ENCODE data around the gene SLC25A15. TPM values are rescaled to one million over a fixed set of nuclear protein-coding genes. Genes with fewer than 3 reads are reported as not detected.
"Not testable (repeated sequence)": the region's sequence is repeated elsewhere in the genome, so short reads cannot be mapped to it uniquely, and the experiment has no call there.

Gene SLC25A15
- total RNA-seq, 1 donor from 2014 or later = 5.5 TPM

- ATAC-seq = no peak
- intact Hi-C loops (cut with micrococcal nuclease) = no loop called here
Measured at GRCh38 chr13:40806241-40806640, 16.8 kb downstream of the SLC25A15 start.

GRCh38 chr13:40809471-40809870 is 20.1 kb downstream of the SLC25A15 start:
- intact Hi-C loops (cut with micrococcal nuclease) = no loop called here
- ATAC-seq (no peak), DNase-seq (no peak)

More at GRCh38 chr13:40806241-40806640, 16.8 kb downstream of the SLC25A15 start:
- DNase-seq = no peak

- DNase-seq (no peak), ATAC-seq (no peak)
- intact Hi-C loops (cut with micrococcal nuclease) = no loop called here
Measured at GRCh38 chr13:40812102-40812501, 22.7 kb downstream of the SLC25A15 start.

- intact Hi-C loops (cut with micrococcal nuclease) = no loop called here
- DNase-seq (no peak), ATAC-seq (no peak)
Measured at GRCh38 chr13:40812724-40813445, 23.5 kb downstream of the SLC25A15 start.

- no peak for DNase-seq
- ATAC-seq = no peak
- intact Hi-C loops (cut with micrococcal nuclease) = no loop called here
Measured at GRCh38 chr13:40813667-40814454, 24.4 kb downstream of the SLC25A15 start.

- ATAC-seq (no peak), DNase-seq (no peak)
- intact Hi-C loops (cut with micrococcal nuclease) = no loop called here
Measured at GRCh38 chr13:40814803-40815202, 25.4 kb downstream of the SLC25A15 start.

GRCh38 chr13:40818926-40819325 is 29.5 kb downstream of the SLC25A15 start:
- DNase-seq (no peak), ATAC-seq (no peak)
- intact Hi-C loops (cut with micrococcal nuclease) = no loop called here

GRCh38 chr13:40819797-40820315 is 30.4 kb downstream of the SLC25A15 start:
- no peak for ATAC-seq

GRCh38 chr13:40839725-40840124 is 50.3 kb downstream of the SLC25A15 start:
- ATAC-seq; intact Hi-C loops (cut with micrococcal nuclease); DNase-seq: not testable (repeated sequence)

More at GRCh38 chr13:40819797-40820315, 30.4 kb downstream of the SLC25A15 start:
- no peak for DNase-seq
- intact Hi-C loops (cut with micrococcal nuclease) = no loop called here

GRCh38 chr13:40840955-40841354 is 51.5 kb downstream of the SLC25A15 start:
- DNase-seq; intact Hi-C loops (cut with micrococcal nuclease); ATAC-seq: not testable (repeated sequence)

Small RNA genes lying within 50 kb of the gene (microRNA-seq; reads per million reads assigned to microRNA genes)
- not detected for gene MIR621 (ENCODE audit: borderline number of aligned reads)

Other genes starting within 250 kb of the SLC25A15 start
- gene FOXO1, start 123.0 kb upstream of the SLC25A15 start, total RNA-seq = 14.7 TPM
- 33.7 TPM for gene MRPS31, start 18.4 kb upstream of the SLC25A15 start, total RNA-seq
- 33.3 TPM for gene ELF1, start 229.7 kb downstream of the SLC25A15 start, total RNA-seq